Measurements from ENCODE around the gene PADI2. TPM values are rescaled to one million over a fixed set of nuclear protein-coding genes. Genes with fewer than 3 reads are reported as not detected.

The PADI2 gene
- total RNA-seq (2014; rRNA removed; shearing (Covaris generic)), result 3.7 and 4.3 TPM in 2 replicates
- polyA plus RNA-seq (2016; fragmentation: Nextera tagmentation; extraction: Ambion mirVana), result 1.7 TPM in 2 replicates
- long read RNA-seq, partial matches to known transcripts, result 0 of 2 reads
- long read RNA-seq, other reads (novel, unspliced or antisense), result 1 of 2 reads

- peak within 1 kb of the TSS; percentile 98 for H3K4me2 ChIP-seq
- H3K4me1 ChIP-seq (ENCODE audit: insufficient read depth), result peaks cover 6% of the 10 kb centered on the region; the same call in 1 of the 2 replicates
- H3K4me3 Mint-ChIP-seq, result peak within 1 kb of the TSS; percentile 81
- DNase-seq (ENCODE audit: low spot score) (peak; percentile 89), ATAC-seq (peak; percentile 86)
- H3K27me3 ChIP-seq (ENCODE audit: insufficient read depth), result peaks cover 27% of the 10 kb centered on the region
- TF ChIP-seq ZNF331 (CRISPR knock-in tag; IDR thresholded peaks at IDR 0.05; ENCODE audit: low read depth) (no peak), EZH2 (IDR thresholded peaks at IDR 0.05; ENCODE audit: low read depth, unreplicated experiment) (no peak), ZNF114 (CRISPR knock-in tag; IDR thresholded peaks at IDR 0.05) (no peak), NANOG (IDR thresholded peaks at IDR 0.05; ENCODE audit: borderline replicate concordance) (no peak), EZH2phosphoT487 (IDR thresholded peaks at IDR 0.05; ENCODE audit: unreplicated experiment) (no peak), CREB1 (CRISPR knock-in tag; IDR thresholded peaks at IDR 0.05; ENCODE audit: low read depth) (0 out of 2 replicates have a peak, but pooled peaks have one; percentile 9), POLR2AphosphoS5 (IDR thresholded peaks at IDR 0.05; ENCODE audit: low read depth) (peak; percentile 69), ETS1 (IDR thresholded peaks at IDR 0.05) (no peak), JUNB (IDR thresholded peaks at IDR 0.05; ENCODE audit: unreplicated experiment) (no peak), ZNF462 (CRISPR knock-in tag; IDR thresholded peaks at IDR 0.05) (no peak), REST (IDR thresholded peaks at IDR 0.05; ENCODE audit: unreplicated experiment) (no peak)
- peaks cover 29% of the 10 kb centered on the region for H3K4me1 Mint-ChIP-seq
- no peaks in the 10 kb centered on the region; the same call in 1 of the 2 replicates for H4K20me1 ChIP-seq (replicated peaks; ENCODE audit: insufficient read depth)
- H3K36me3 ChIP-seq (ENCODE audit: insufficient read depth), result no peaks in the 10 kb centered on the region
- no peaks in the 10 kb centered on the region for H3K79me2 ChIP-seq (replicated peaks; ENCODE audit: insufficient read depth)
- H3K27me3 Mint-ChIP-seq (ENCODE audit: insufficient read depth, low read depth, poor library complexity), result peaks cover 39% of the 10 kb centered on the region
- H3K4me3 ChIP-seq, result peak within 1 kb of the TSS; percentile 81
- no peaks in the 10 kb centered on the region for H3K9me2 ChIP-seq (ENCODE audit: insufficient read depth)
- no peaks in the 10 kb centered on the region; the same call in 1 of the 2 replicates for H3F3A ChIP-seq (replicated peaks; ENCODE audit: low read depth)
- no peaks in the 10 kb centered on the region for H3K9me3 Mint-ChIP-seq
- H3K27ac Mint-ChIP-seq, result no peak within 1 kb of the TSS
- no peak within 1 kb of the TSS for H3K27ac ChIP-seq (ENCODE audit: low read depth)
- peak within 1 kb of the TSS; percentile 91 for H2AFZ ChIP-seq
- H3K36me3 Mint-ChIP-seq (ENCODE audit: low read depth), result no peaks in the 10 kb centered on the region
Measured at GRCh38 chr1:17119076-17119772, at the start of gene PADI2. TSS of gene PADI2 (minus strand) at chr1:17119451. CDS start at chr1:17119371, 80 bp downstream.
